ENCODE measurements around the gene SCN7A. TPM values are rescaled to one million over a fixed set of nuclear protein-coding genes. Genes with fewer than 3 reads are reported as not detected.

Gene SCN7A
- total and polyA plus RNA-seq, 12 donors, result 2.6 to 19.7 (median 7.7) TPM

- no peak for DNase-seq
- H3K36me3 ChIP-seq (replicated peaks in 1 of 2), result no peaks in the 10 kb centered on the region
- no peak for TF ChIP-seq CTCF (IDR thresholded peaks at IDR 0.05)
- intact Hi-C loops (cut with DNase I), result no loop called here
- H3K9me3 ChIP-seq (replicated peaks in 1 of 3), result no peaks in the 10 kb centered on the region
- 78 to 88% (median 87%) methylated on average over 6 of the region's 6 CpGs for WGBS, 4 donors
- H3K4me3 ChIP-seq, result no peak overlapping the region
- no peak overlapping the region for H3K27ac ChIP-seq
- no peaks in the 10 kb centered on the region for H3K27me3 ChIP-seq
- H3K4me1 ChIP-seq (replicated peaks in 1 of 2), result no peaks in the 10 kb centered on the region
Observed at GRCh38 chr2:166405569-166405926, 88.5 kb downstream of the SCN7A start.

- H3K4me3 ChIP-seq, result no peak overlapping the region
- H3K27ac ChIP-seq, result no peak overlapping the region
- TF ChIP-seq POLR2A (IDR thresholded peaks at IDR 0.05) (no peak), CTCF (IDR thresholded peaks at IDR 0.05) (no peak)
- H3K4me1 ChIP-seq (replicated peaks in 1 of 2), result no peaks in the 10 kb centered on the region
- DNase-seq, result no peak
- H3K9me3 ChIP-seq (replicated peaks in 1 of 3), result no peaks in the 10 kb centered on the region
- H3K36me3 ChIP-seq (replicated peaks in 1 of 2), result no peaks in the 10 kb centered on the region
- no peaks in the 10 kb centered on the region for H3K27me3 ChIP-seq
- intact Hi-C loops (cut with DNase I), result no loop called here
- 46 to 71% (median 55%) methylated on average over 2 of the region's 2 CpGs for WGBS, 4 donors
Observed at GRCh38 chr2:166404831-166405568, 89.0 kb downstream of the SCN7A start.

GRCh38 chr2:166394245-166394644 is 99.8 kb downstream of the SCN7A start:
- intact Hi-C loops (cut with DNase I), result no loop called here
- Histone ChIP-seq H3K27me3 (peaks cover 3% of the 10 kb centered on the region), H3K9me3 (replicated peaks in 1 of 3) (no peaks in the 10 kb centered on the region), H3K4me1 (replicated peaks in 1 of 2) (no peaks in the 10 kb centered on the region), H3K36me3 (replicated peaks in 1 of 2) (no peaks in the 10 kb centered on the region), H3K4me3 (no peak overlapping the region), H3K27ac (no peak overlapping the region)
- no peak for DNase-seq
- WGBS, 4 donors, result 69 to 88% (median 80%) methylated on average over 1 of the region's 1 CpG
- TF ChIP-seq POLR2A (IDR thresholded peaks at IDR 0.05) (no peak), CTCF (IDR thresholded peaks at IDR 0.05) (no peak)

GRCh38 chr2:166393008-166393407 is 101.0 kb downstream of the SCN7A start:
- Histone ChIP-seq H3K4me1 (replicated peaks in 1 of 2) (no peaks in the 10 kb centered on the region), H3K36me3 (replicated peaks in 1 of 2) (no peaks in the 10 kb centered on the region), H3K9me3 (replicated peaks in 1 of 3) (no peaks in the 10 kb centered on the region), H3K27ac (no peak overlapping the region), H3K27me3 (peaks cover 3% of the 10 kb centered on the region), H3K4me3 (no peak overlapping the region)
- intact Hi-C loops (cut with DNase I), result no loop called here
- 42 to 56% (median 55%) methylated on average over 3 of the region's 3 CpGs for WGBS, 4 donors
- TF ChIP-seq CTCF (IDR thresholded peaks at IDR 0.05), result no peak
- TF ChIP-seq POLR2A (IDR thresholded peaks at IDR 0.05), result no peak
- DNase-seq, result no peak

All from adrenal gland (tissue), 12 donors.